ENCODE measurements around the gene DNAH11.
"Not testable (repeated sequence)": the region's sequence is repeated elsewhere in the genome, so short reads cannot be mapped to it uniquely, and the experiment has no call there.

Gene DNAH11

GRCh38 chr7:21918216-21918615 is 375.4 kb downstream of the DNAH11 start:
- no peak for DNase-seq (ENCODE audit: insufficient read length, low spot score)
- FAIRE-seq: no peak

- FAIRE-seq: no peak
- DNase-seq (ENCODE audit: insufficient read length, low spot score): no peak
Observed at GRCh38 chr7:21920936-21921335, 378.1 kb downstream of the DNAH11 start.

- no peak for DNase-seq (ENCODE audit: insufficient read length, low spot score)
- no peak for FAIRE-seq
Observed at GRCh38 chr7:21922605-21923004, 379.8 kb downstream of the DNAH11 start.

GRCh38 chr7:21923658-21924057 is 380.8 kb downstream of the DNAH11 start:
- FAIRE-seq: no peak
- DNase-seq (ENCODE audit: insufficient read length, low spot score): no peak

- FAIRE-seq (no peak), DNase-seq (ENCODE audit: insufficient read length, low spot score) (no peak)
Observed at GRCh38 chr7:21926448-21926847, 383.6 kb downstream of the DNAH11 start.

GRCh38 chr7:21927693-21928092 is 384.9 kb downstream of the DNAH11 start:
- FAIRE-seq: no peak
- DNase-seq (ENCODE audit: insufficient read length, low spot score): no peak

GRCh38 chr7:21933293-21933692 is 390.5 kb downstream of the DNAH11 start:
- not testable (repeated sequence) for DNase-seq (ENCODE audit: insufficient read length, low spot score); FAIRE-seq

GRCh38 chr7:21934808-21935207 is 392.0 kb downstream of the DNAH11 start:
- FAIRE-seq: peak; percentile 66

GRCh38 chr7:21938463-21938862 is 395.6 kb downstream of the DNAH11 start:
- FAIRE-seq (peak; percentile 37), DNase-seq (ENCODE audit: insufficient read length, low spot score) (no peak)

More at GRCh38 chr7:21934808-21935207, 392.0 kb downstream of the DNAH11 start:
- DNase-seq (ENCODE audit: insufficient read length, low spot score): no peak

GRCh38 chr7:21939136-21939857 is 396.5 kb downstream of the DNAH11 start:
- DNase-seq (ENCODE audit: insufficient read length, low spot score) (peak; percentile 20), FAIRE-seq (peak; percentile 90)

GRCh38 chr7:21939858-21940372 is 397.1 kb downstream of the DNAH11 start:
- FAIRE-seq: no peak
- no peak for DNase-seq (ENCODE audit: insufficient read length, low spot score)

GRCh38 chr7:21941611-21942141 is 398.8 kb downstream of the DNAH11 start:
- peak; percentile 81 for FAIRE-seq
- no peak for DNase-seq (ENCODE audit: insufficient read length, low spot score)

GRCh38 chr7:21942955-21943354 is 400.1 kb downstream of the DNAH11 start:
- DNase-seq (ENCODE audit: insufficient read length, low spot score) (no peak), FAIRE-seq (no peak)

- no peak for FAIRE-seq
- no peak for DNase-seq (ENCODE audit: insufficient read length, low spot score)
Observed at GRCh38 chr7:21943436-21943835, 400.6 kb downstream of the DNAH11 start.

- no peak for DNase-seq (ENCODE audit: insufficient read length, low spot score)
- FAIRE-seq: peak; percentile 89
Observed at GRCh38 chr7:21944616-21945453, 402.0 kb downstream of the DNAH11 start.

- FAIRE-seq: peak; percentile 60
Observed at GRCh38 chr7:21945454-21946221, 402.8 kb downstream of the DNAH11 start, which contains the start of gene CDCA7L. TSS of gene CDCA7L (minus strand) at chr7:21945899. CDS start at chr7:21945804, 95 bp downstream.

GRCh38 chr7:21946222-21946709 is 403.4 kb downstream of the DNAH11 start:
- no peak for FAIRE-seq
- DNase-seq (ENCODE audit: insufficient read length, low spot score): no peak

More at GRCh38 chr7:21945454-21946221, 402.8 kb downstream of the DNAH11 start, which contains the start of gene CDCA7L:
- DNase-seq (ENCODE audit: insufficient read length, low spot score): peak; percentile 63

- peak; percentile 21 for FAIRE-seq
- no peak for DNase-seq (ENCODE audit: insufficient read length, low spot score)
Observed at GRCh38 chr7:21947056-21947455, 404.2 kb downstream of the DNAH11 start.

- no peak for DNase-seq (ENCODE audit: insufficient read length, low spot score)
- no peak for FAIRE-seq
Observed at GRCh38 chr7:21947946-21948345, 405.1 kb downstream of the DNAH11 start.

- DNase-seq (ENCODE audit: insufficient read length, low spot score) (no peak), FAIRE-seq (no peak)
Observed at GRCh38 chr7:21948364-21948763, 405.5 kb downstream of the DNAH11 start.

Data from GM19239 (cell line).